Mucosa of gallbladder (tissue), 1 donor: Measurements from ENCODE around the gene GPR132. TPM values are rescaled to one million over a fixed set of nuclear protein-coding genes. Genes with fewer than 3 reads are reported as not detected.
A peak's percentile ranks its signal among the peaks of the same experiment; 100 is the strongest.
"Not testable (repeated sequence)": the region's sequence is repeated elsewhere in the genome, so short reads cannot be mapped to it uniquely, and the experiment has no call there.

ENCODE experiments used
- DNase-seq: peaks from one replicate; pipeline ENCODE4 v3.0.0-alpha.2; 2020; ENCODE audit warnings: low spot score
- total RNA-seq: library from RNA; stranded (reverse); gene quantifications from one replicate; pipeline ENCODE4 v1.2.1, GENCODE V29; 2021
- donor health status: DM: no; HTN: no; CAD: no.

Gene GPR132
- total RNA-seq, 1 donor from 2014 or later = 3.7 TPM

DNA sequence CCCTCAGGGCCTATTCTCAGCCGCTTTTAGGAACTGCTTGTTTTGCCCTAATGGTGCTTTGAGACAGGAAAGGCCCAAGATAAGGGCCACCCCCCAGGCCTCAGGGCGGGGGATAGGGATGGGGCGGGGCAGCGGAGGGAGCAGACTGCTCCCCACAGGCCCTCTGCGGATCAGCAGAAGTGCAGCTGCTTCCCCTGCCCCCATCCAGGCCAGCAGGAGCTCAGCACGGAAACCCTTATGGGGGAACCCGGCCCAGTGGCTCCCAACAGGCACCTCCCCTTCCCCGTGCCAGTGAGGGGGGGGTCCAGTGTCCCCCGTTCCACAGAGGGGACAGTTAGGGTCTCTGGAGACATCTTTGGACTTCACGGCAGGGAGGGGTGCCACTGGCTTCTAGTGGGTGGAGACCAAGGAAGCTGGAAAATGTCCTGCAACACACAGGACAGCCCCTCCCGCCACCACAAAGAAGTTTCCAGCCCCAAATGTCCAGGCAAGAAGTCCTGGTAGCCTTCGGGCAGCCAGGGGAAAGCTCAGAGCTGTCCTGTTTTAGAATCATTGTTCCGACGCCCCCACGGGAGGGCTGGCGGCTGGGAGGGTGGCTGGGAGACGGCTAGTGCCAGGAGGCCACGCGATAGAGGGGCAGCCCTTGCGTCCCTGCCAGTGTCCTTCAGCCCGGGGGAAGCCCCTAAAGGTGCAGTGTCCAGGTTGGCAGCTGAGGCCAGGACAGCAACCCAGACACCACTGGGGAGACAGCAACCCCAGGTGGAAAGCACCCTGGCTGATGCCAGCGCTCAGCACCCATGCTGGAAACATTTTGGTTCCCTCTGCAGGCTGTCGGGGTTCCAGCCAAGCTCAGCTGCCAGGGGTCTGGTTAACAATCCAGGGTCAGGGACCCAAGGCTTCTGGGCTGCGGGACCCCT, 10.4 kb upstream of the GPR132 start:
- no peak for DNase-seq

DNA sequence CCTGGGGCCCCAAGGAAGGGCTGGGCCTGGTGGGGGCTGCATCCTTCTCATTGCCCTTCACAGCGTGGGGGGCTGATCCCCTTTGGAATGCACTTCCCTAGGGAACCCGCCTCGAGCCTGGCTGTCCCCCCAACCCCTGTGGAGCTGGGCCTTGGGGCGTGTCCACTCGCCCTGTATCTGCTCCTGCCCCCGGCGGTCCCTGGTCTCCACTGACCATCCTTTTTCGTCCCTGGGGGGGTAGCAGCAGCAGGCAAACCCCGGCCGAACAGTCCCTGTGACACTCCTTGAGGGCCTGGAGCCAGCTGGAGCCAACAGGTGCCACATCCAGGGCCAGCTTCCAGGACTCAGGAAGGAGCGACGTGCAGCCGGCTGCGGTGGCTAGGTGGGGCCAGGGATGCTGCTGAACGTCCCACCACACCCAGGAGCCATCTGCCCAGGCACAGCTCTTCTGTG, 9.4 kb upstream of the GPR132 start:
- no peak for DNase-seq

DNA sequence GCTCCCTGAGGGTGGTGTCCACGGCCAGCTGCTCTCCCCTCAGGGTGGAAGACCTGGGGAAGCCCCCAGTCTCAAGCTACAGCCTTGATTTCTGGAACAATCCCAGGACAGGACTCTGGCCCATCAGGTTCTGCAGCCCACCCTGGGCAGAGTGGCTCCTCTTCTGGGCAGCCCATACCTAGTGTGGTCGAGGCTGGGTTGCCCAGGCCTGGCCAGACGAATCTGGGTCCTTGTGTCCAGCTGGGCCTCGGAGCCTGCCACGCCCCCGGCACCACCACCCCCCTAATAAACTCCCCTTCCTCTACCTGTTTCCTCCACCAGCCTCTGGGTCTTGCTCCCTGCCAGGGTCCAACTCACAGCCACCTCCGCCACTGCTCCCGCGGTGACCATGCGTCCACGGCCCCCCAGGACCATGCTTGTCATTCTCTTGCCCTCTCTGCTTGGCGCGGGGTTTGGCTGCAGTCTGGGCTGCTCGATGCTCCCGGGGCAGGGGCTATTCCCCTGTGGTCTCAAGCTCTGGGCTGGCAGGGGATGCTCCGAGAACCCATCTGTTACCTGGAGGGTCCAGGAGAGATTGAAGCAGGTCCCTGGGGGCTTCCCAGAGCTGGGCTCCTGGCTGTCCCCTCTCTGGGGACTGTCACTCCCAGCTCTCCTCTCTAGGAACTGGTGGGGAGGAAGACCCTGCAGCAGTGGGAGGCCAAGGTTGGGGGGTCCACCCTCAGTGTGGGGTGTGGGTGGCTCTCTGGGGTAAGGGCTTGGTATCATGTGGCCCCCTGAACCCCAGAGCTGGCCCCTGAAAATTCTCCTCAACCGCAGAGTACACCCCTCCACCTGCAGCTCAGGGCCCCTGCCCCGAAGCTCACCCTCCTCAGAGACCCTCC, 8.7 kb upstream of the GPR132 start:
- no peak for DNase-seq

DNA sequence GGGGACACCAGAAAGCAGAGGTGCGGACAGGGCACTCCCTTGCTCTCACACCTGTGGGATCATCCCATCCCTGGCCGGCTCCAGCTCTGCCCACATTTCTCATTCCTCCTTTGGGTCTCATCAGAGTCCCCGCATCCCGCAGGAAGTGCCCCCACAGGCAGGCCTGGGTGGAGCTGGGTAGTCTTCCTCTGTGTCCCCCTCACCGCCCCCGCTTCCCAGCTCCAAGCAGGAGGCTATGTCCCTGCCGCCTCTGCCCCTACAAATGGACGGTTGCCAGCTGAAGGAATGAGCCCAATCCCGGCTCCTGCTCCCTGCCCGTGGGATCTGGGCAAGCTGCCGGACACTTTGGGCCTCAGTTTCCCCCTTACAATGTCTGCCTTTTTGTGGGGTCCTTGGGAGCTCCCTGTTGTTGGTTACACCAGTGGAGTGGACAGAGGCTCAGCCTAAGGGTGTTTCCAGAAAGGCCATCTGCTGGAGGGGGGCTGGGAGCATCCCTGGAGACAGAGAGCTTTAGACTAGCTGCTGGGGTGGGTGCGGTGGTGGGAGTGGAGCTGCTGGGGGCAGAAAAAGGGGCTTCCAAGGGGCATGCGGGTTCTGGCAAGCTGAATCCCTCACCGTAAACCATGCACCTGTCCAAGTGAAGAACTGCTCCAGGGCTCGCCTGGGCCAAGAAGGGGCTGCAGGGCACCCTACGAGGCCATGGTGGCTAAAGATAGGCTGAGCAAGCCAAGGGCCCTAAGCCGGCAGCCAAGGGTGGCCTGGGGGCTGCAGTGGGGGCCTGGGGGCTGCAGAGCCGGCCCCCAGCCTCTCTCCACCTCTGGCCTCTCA, 7.9 kb upstream of the GPR132 start:
- DNase-seq = no peak

DNA sequence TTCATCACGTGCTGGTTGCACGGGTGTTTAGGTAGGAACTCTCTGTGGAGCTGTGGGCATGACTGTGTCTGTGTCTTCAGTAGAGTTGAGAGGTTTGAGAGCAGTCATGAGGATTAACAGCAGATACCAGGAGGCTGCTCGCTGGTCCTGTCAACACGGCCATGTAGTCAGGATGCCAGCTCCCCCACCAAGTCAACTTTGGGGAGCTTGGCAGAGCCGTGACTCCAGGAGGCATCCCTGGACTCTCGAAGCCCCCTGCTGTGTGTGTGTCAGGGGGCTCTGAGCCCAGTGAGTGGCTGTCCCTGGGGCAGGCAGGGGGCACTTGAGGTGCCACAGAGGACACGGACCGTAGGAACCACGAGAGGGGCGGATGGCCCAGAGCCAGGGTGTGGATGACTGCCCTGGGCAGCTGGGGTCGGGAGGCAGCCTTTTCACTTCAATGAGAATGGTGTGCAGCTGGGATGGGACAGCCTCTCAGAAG, 7.2 kb upstream of the GPR132 start:
- no peak for DNase-seq

DNA sequence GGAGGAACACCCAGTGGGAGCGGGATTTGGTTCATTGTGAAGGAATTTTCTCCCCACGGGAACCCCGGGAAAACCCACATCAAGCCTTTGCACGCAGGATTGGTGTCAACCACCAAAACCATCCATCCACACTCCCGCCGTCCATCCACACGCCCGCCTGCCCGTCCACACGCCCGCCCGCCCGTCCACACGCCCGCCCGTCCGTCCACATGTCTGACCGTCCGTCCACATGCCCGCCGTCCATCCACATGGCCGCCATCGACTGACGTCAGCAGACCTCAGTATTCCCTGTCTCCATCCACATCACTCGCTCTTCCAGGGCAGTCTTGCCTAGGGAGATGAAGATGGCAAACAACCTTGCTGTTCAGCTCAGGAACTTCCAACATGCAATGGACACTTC, 6.7 kb upstream of the GPR132 start:
- no peak for DNase-seq

DNA sequence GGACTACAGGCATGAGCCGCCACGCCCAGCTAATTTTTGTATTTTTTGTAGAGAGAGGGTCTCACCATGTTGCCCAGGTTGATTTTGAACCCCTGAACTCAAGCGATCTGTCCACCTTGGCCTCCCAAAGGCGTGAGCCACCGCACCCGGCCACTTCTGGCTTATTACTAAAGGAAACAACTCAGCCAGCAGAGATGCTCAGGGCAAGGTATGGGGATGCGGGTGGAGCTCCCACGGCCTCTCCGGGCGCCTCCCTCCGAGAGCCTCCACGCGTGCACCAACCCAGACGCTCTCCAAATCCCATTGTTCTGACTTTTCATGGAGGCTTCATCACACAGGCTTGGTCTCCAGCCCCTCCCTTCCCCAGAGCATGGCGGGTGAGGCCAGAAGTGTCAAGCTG, 6.1 kb upstream of the GPR132 start:
- no peak for DNase-seq

DNA sequence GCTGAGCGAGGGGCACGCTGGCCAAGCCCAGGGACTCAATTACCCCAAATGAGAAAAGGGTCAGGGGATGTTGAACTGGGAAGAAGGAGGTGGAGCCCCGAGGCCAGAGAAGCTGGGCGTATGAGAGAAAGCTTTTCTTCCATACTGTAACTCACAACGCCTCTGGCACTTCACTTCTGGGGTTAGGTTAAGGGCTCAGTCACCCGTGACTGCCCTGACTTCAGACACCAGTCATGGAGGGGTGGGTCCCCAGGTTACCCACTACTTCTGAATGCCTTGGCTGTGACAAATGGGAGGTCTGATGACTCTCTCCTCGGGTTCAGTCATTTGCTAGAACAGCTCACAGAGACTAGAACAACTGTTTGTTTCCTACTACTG, 5.5 kb upstream of the GPR132 start:
- DNase-seq = no peak

DNA sequence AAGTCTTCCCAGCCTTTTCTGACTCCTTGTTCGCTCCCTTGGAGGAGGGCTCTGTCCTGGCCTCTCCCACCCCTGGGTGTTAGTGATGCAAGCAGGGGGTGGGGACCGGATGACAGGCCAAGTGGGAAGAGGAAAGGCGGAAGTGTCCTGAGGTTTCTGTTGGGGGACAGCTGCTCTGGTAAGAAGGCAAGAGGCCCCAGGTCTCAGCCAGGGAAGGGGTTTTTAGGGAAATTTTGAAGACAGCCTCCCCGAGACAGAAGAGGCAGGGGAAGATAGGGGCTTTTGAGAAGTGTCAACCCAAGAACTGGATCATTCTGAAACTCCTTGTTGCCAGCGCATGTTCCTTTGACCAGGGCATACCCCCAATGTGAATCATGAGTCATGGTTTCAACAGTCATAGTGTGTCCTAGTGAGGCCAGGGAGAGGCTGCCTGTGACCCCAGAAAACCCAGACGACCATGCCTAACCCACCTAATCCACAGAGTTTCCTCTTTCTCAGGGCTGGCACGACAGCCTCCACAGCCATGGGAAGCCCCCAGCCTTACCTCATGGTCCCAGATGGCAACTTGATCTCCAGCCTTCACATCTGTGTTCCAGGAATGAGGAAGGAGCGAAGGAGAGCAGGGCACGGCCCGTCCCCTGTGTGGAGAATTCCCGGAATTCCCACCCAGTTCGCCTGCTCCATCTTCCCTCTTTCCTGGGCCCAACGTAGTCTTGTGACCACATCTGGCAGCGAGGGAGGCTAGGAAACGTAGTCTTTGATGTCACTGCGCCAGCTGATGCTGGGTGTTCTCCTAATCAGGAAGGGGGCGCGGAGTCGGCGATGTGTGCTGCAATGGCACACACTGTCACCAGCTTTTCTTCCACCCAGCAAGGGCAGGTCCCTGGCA, 4.9 kb upstream of the GPR132 start:
- no peak for DNase-seq

DNA sequence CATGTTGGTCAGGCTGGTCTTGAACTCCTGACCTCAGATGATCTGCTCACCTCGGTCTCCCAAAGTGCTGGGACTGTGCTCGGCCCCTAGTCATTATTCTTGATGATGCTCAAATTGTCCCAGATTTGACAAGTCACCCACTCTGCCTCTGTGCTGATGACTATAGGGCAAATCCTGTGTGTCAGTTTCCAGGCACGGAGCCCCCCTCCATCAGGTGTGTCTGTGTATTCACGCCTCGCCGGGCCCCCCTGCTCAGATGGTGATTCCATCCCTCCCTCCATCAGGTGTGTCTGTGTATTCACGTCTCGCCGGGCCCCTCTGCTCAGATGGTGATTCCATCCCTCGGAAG, 4.3 kb upstream of the GPR132 start:
- DNase-seq = no peak

DNA sequence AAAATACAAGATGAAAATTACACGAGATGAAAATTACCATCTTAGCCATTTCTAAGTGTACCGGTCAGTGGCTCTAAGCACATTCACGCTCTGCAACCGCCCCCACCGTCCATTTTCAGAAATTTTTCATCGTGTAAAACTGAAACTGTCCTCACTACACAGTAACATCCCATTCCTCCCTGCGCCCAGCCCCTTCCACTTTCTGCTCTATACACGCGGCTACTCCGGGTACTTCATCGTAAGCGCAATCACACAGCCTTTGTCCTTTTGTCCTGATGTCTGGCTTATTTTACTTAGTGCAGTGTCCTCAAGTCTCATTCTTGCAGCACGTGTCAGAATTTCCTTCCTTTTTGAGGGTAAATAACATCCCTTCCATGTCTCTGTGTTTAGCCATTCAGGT, 3.6 kb upstream of the GPR132 start:
- DNase-seq = no peak

DNA sequence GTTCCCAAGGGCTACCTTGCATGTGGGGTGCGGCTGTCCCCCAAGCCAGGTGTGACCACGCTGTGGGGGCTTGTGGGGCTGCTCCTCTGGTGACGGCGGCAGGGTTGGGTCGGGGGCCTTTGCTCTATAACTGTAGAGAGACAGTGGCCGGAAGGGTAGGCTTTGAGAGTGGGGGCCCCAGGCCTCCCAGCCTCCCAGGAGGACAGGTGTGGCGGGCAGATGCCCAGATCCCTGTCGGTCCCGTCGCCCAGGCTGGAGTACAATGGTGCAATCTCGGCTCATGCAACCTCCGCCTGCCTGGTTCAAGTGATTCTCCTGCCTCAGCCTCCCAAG, 2.7 kb upstream of the GPR132 start:
- no peak for DNase-seq

DNA sequence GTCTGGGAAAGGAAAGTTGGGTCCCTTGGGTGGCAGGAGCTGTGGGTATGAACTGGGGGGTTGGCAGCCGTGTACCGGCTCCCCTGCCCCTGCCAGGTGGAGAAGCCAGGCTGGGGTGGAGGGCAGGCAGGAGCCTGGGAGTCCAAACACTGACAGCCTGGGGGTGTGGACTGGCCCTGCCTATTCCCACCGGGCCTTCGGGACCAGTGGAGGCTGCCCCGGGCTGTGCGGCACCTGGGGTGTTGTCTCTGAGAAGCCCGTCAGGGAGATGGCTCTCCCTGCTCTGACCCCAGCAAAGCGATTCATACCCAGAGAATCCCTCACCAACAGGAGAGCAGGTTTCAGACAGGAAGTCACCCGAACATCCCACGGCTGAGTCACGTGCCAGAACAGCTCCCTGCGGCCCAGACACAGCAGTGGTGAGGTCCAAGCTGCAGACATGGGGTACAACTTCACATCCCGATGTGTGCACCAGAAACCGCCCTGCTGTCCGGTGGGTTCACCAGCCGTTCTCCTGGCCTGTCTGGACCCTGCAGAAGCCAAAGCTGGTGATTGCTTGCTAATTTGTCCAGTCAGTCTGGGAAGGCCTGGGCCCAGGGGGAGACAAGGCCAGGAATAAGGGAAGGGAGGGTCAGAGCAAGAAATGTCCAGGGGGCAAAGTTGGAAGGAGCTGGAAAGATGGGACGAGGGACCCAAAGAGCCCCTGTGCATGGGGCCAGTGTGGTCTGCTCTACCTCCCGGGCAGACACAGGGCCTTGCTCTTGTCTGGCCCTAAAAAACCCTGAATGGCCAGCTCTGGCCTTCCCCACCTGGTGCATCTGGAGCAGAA, 2.1 kb upstream of the GPR132 start:
- no peak for DNase-seq

DNA sequence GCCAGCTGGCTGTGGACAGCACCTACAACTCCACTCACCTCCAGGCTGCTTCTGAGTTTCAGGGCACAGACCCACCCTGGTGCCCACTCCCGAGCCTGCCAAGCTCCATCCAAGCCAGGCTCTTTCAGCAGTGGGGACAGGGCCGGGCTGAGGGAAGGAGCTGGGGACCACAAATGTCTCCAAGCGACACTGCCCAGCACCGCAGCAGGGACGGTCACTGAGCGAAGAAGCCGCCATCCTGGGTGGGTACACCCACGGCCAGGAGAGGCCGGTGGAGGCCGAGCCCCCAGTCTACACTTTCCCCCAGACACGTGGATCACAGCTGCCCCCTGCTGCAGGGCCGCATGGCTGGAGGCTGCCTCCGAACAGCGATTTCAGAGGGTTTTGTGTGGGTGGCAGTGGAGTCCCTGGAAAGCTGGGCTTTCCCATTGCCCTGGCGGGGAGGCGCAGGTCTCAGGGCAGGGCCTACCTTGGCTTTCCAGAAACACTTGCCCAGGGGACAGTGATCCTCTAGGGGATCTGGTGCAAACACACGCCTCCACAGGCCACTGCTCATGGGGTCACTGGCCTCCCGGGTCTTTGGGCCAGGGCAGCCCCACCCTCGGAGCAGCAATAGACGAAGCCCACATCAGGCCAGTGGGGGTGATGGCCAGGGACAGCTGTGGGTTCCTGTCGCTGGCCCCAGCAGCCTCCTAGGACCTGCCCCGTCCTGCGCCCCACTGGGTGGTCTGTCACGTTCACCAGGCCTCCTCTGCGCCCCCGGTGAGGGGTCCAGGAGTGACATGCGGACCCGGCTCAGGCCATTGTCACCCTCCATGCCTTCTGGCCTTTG, 1.2 kb upstream of the GPR132 start:
- no peak for DNase-seq

DNA sequence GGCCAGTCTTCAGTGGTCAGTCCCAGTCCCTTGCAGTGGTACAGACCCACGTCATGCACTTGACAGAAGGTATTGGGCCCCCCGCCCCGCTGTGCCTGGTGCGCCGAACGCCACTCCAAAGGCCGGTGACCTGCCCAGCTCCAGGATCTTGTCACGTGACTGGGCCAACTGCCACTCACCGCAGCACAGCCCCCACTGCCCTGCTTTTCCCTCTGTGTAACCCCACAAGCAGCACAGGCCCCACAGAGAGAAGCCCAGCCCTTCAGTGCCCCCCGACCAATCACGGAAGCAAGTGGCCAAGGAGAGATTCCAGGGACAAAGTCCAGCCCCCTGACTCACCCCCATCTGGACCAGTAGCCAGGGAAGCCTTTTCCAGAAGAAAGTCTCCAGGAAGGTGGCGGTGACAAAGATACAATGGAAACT, 498 bp downstream of the GPR132 start:
- peak; percentile 58 for DNase-seq

DNA sequence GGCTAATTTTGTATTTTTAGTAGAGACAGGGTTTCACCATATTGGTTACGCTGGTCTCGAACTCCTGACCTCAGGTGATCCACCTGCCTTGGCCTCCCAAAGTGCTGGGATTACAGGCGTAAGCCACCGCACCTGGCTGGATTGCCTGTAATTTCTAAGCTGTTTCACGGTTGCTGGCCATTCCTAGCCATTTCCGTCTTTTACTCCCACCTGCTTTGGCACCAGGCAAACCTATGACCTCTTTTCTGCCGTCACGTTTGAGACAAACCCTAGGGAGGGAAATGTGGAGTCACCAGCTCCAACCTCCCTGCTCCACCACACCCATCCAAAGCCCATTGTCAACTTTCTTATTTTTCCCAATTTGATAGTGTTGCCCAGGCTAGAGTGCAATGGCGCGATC, 1.2 kb downstream of the GPR132 start:
- no peak for DNase-seq

DNA sequence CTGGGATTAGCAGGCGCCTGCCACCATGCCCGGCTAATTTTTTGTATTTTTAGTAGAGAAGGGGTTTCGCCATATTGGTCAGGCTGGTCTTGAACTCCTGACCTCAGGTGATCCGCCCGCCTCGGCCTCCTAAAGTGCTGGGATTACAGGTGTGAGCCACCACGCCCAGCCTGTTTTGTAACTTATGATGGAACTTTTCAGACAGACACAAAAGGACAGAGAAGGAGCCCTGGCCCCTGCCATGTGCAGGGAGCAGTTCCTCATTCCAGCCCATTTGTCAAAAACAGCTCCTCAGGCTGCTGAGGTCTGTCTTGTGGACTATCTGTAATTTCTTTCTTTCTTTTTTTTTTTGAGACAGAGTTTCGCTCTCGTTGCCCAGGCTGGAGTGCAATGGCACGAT, 1.7 kb downstream of the GPR132 start:
- not testable (repeated sequence) for DNase-seq

DNA sequence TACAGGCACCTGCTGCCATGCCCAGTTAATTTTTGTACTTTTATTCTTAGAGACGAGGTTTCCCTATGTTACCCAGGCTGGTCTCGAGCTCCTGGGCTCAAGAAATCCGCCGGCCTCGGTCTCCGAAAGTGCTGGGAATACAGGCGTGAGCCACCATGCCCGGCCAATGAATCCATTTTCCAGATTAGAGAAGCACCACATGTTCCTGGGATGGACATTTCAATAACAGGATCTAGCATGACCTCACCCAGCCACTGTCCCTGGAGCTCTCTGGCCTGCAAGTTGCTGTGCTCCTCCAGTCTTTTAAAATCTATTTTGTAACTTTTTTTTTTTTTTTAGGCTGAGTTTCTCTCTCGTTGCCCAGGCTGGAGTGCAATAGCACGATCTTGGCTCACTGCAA, 2.2 kb downstream of the GPR132 start:
- DNase-seq = no peak

DNA sequence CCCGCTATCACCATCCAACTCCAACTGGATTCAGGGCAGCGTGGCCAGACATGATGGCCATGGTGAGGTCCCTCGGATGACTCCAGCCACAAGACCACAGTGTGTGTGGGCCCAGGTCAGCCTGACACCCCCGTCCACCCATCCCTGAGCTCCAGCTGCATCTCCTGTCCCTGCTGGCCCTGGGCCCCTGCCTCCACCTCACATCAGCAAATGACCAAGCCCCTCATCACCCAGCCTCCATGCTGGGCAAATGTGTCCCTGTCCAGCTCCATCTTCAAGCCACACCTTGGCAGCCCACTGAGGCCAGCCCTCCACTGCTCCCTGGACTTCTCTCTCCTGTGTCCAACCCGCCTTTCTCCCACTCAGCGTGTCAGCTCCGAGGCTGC, 3.2 kb downstream of the GPR132 start:
- no peak for DNase-seq
